Stimulated activated CD4-positive, alpha-beta T cell treated with anti-CD3 and anti-CD28 coated beads, TNF-alpha, amount 100 ng/mL, for 48 hours (primary cell): ENCODE results near the gene TMEM135.
"Not testable (repeated sequence)": the region's sequence is repeated elsewhere in the genome, so short reads cannot be mapped to it uniquely, and the experiment has no call there.

Experiments
- DNase-seq, 3 donors: peaks; one replicate each; pipeline ENCODE4 v3.0.0-alpha.2; 2020; ENCODE audit warnings: low read depth in 3 of 3

The TMEM135 gene

GRCh38 chr11:87076874-87077429 is 39.2 kb downstream of the TMEM135 start:
- DNase-seq: no peak

DNA sequence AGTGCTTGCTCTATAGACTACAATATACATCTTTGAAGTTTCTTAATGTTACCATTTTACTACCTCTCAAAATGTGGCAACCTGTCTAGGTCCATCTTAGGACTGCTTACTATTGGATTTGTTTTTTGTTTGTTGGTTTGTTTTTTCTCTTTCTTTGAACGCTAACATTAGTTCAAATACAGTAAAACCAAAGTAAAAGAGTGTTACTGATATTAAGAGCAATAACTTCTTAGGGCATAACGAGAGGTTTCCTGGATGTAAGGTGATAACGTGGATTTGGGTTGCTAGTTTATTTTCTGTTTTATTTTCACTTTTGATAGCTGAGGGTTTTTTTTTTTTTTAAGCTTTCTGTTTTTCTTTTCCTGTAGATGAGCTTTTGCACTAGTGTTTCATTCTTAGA is 43.6 kb downstream of the TMEM135 start:
- no peak for DNase-seq

GRCh38 chr11:87082590-87082989 is 44.9 kb downstream of the TMEM135 start:
- no peak for DNase-seq

DNA sequence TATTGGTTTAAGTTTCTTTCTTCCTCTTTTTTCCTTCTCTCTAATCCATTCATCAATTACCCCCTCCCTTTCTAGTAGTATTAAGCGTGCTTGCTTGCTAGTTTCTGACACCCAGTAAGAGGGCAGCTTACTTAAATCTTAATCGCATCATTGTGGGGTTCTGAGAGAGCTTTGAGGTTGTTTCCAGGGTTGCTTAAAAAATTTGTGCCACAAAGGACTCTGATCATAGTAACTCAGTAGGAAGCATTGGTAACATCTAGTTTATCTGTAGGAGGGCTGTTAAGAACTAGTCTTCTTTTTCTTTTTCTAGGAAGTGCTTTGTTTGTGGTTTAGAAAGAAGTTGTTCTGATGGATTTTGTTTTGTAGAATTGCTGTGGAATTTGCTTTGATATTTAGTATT is 45.3 kb downstream of the TMEM135 start:
- DNase-seq: no peak

DNA sequence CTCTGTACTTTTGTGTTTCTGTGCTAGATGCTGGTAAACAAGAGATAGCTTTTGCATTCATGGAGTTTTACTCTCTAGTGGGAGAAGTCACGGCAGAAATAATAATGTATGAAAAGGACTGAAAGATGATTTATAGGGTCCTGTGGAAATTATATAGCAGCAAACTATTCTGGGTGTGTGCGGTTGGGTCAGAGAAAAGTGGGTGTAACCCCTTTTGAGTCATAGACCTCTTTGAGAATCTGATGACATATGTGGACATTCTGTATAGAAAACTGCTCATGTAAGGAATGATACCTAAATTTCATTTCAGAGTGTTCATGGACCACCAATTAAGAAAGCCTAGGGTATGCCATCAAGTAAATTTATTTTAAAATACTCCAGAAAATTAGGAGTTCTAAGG is 54.4 kb downstream of the TMEM135 start:
- no peak for DNase-seq

- DNase-seq: no peak
Observed at GRCh38 chr11:87092567-87092966, 54.8 kb downstream of the TMEM135 start.

DNA sequence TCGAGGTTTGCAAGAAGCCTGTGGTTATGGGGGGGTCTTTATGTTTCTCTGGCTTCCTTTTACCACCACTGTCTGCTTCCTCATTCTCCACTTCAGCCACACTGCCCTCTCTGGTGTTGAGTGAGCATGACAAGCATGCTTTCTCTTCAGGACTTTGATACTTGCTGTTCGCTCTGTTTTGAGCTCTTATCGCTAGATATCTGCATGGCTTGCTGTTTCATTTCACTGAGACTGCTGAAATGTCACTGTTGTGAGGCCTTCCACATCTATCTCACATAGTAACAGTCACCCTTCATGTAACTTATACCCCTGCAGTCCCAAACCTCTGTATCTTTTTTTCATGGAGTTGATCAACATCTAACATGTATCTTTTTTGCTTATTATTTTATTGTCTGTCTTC is 59.8 kb downstream of the TMEM135 start:
- DNase-seq: peak in 1 of 3 donors; percentile 9

DNA sequence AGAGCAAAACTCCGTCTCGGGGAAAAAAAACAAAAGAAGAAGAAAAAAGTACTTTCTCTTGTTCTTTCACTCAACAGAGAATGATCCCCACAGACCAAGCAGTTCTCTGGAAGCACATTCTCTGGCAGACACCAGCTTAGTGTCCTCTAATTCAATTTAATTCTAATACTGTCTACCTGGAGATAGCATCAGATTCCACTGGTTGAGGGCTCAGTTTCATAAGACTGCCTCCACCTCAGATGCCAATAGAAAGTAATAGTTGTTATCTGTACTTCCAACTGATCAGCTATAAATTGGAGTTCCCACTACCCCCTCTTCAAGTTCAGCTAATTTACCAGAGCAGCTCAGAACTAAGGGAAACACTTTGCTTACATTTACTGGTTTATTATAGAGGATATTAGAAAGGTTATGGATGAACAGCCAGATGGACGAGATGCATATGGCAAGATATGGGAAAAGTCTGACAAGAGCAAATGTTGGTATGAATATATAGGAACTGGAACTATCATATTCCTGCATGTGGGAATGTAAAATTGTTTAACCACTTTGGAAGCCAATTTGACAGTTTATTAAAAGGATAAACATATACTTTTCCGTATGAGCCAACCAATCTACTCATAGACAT is 64.3 kb downstream of the TMEM135 start:
- no peak for DNase-seq

GRCh38 chr11:87105826-87106225 is 68.1 kb downstream of the TMEM135 start:
- not testable (repeated sequence) for DNase-seq

- not testable (repeated sequence) for DNase-seq
Observed at GRCh38 chr11:87107379-87107778, 69.6 kb downstream of the TMEM135 start.

- no peak for DNase-seq
Observed at GRCh38 chr11:87110443-87111131, 72.9 kb downstream of the TMEM135 start.

- no peak for DNase-seq
Observed at GRCh38 chr11:87114093-87114492, 76.4 kb downstream of the TMEM135 start.

- DNase-seq: no peak
Observed at GRCh38 chr11:87116185-87116584, 78.5 kb downstream of the TMEM135 start.

- no peak for DNase-seq
Observed at GRCh38 chr11:87120937-87121336, 83.2 kb downstream of the TMEM135 start.

DNA sequence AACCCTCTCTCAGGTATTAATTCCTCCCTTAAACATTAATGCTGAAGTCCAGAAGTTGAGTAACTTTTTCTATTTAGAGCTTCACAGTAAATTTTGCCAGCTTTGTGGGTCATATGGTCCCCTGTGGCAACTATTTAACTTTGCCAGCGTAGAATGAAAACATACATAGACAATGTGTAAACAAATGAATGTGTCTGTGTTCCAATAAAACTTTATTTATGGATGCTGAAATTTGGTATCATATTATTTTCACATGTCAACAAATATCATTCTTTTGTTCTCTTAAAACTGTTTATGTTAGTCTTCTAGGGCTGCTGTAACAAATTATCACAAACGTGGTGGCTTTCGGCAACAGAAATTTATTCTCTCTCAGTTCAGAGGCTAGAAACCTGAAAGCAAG is 85.1 kb downstream of the TMEM135 start:
- DNase-seq: no peak

GRCh38 chr11:87125257-87125656 is 87.5 kb downstream of the TMEM135 start:
- no peak for DNase-seq

GRCh38 chr11:87127101-87127500 is 89.4 kb downstream of the TMEM135 start:
- DNase-seq: no peak

GRCh38 chr11:87128372-87128771 is 90.6 kb downstream of the TMEM135 start:
- no peak for DNase-seq

DNA sequence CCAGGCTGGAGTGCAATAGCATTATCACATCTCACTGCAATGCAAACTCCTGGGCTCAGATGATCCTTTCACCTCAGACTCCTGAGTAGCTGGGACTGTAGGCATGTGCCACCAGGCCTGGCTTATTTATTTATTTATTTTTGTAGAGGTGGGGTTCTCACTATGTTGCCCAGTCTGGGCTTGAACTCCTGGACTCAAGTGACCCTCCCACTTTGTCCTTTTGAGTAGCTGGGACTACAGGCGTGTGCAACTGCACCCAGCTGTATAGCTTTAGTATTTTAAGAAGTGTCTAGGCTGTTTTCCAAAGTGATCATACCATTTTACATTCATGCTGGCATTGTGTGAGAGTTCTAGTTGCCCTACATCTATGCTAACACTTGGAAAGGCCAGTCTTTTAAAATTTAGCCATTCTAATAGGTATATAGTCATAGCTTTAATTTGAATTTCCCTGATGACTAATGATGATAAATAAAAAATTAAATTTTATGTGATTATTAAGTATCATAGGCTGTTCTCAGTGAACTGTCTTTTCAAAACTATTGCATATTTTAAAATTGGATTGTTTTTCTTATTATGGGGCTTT is 96.9 kb downstream of the TMEM135 start:
- no peak for DNase-seq

GRCh38 chr11:87136236-87136635 is 98.5 kb downstream of the TMEM135 start:
- DNase-seq: no peak

DNA sequence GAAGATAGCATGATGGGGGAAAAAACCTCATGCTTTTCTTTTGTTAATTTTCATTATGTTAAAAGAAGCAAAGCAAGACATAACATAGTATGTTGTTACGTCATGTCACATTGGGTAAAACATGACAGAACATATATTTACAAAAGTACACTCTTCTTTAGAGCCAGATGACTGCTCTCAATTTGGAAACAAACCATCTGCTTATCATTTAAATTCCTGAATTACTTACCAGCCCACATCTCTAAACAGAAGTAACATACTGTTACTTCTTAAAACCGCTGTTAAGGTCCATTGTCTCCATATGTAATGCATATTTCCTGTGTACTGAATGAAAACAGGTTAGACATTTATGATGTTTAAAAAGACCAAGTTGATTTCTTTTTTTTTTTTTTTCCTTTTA is 100.0 kb downstream of the TMEM135 start:
- DNase-seq: no peak

DNA sequence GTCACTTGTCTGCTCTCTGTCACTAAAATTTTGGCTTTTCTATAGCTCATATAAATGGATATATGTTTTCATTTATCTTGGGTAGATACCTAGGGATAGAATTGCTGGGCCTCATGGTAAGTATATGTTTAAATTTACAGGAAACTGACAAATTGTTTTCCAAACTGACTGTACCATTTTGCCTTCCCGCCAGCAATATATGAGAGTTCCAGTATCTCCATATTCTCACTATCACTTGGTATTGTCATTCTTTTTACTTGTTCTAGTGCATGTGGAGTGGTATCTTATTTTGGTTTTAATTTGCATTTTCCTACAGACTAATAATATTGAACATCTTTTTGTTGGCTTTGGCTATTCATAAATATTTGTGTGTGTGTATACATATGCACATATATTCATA is 101.7 kb downstream of the TMEM135 start:
- DNase-seq: no peak

DNA sequence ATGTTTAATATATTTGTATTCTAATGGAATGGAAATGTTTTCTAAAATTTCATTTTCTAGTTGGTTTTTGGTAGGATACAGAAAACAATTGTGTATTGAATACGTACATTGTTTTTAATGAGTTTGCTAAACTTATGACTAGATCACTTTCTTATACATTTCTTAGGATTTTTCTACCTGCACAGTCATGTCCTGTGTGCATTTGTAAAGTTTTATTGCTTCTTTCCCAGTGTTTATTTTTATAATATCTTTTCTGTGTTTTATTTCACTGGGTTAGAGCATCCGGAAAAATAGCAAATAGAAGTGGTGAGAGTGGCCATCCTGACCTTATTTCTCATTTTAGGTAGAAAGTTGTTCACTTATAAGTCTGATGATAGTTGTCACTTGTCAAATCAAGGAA is 103.6 kb downstream of the TMEM135 start:
- DNase-seq: no peak
